ENCODE data around the gene OR2A12.
"Not testable (repeated sequence)": the region's sequence is repeated elsewhere in the genome, so short reads cannot be mapped to it uniquely, and the experiment has no call there.

The OR2A12 gene

DNA sequence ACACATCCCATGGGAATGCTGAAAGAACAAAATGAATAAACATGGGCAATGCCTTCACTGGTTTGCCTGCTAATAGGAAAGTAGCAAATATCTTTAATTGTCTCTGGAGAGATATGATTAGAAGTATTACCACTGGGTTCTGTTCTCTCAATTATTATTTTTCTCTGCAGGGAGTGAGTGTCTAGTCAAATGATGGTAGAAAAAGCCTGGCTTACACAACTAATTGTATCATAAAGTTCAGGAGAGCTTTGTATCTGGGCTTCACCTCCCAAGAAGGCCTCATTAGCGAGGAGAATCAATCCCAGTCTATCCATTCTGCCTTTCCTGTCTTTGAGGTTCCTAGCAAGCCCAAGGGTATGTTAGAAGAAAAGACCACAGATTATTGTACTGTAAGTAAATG, 36.8 kb downstream of the OR2A12 start, which contains the start of gene OR2A14:
Gene OR2A14, plus strand, starts transcription at position 301 of the 400 bp plus-strand sequence. CDS start 5,937 bp downstream, outside the sequence.
- no peak for DNase-seq

DNA sequence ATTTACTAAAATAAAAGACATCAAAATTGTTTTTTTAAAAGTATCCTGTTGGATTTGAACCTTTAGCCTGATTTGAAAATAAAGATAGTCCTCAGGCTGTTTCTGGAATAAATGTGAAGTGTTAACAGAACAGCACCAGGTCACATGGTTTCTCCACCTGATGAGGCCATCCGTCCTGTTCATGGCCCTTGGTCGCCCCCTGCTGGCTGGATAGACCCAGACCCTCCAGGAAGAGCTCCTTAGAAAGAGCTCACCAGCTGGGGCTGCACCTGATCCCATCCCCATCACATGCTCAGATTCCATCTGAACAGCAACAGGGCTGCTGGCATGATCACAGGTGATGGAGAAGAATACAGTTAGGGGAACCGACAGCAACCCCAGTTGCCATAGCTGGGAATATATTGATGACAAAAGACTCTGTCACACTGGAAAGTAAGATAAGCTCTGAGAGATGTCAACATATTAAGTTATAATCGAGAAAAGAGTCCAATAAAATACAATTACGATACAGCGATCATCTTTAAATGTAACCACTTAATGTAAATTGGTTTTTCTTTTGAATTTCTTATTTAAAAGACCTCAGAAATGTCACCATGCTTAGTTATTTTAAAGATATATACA, 41.7 kb downstream of the OR2A12 start:
- peak; percentile 80 for DNase-seq

DNA sequence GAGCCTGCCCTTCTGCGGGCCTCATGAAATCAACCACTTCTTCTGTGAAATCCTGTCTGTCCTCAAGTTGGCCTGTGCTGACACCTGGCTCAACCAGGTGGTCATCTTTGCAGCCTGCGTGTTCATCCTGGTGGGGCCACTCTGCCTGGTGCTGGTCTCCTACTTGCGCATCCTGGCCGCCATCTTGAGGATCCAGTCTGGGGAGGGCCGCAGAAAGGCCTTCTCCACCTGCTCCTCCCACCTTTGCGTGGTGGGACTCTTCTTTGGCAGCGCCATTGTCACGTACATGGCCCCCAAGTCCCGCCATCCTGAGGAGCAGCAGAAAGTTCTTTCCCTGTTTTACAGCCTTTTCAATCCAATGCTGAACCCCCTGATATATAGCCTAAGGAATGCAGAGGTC, 43.5 kb downstream of the OR2A12 start:
- DNase-seq: not testable (repeated sequence)

DNA sequence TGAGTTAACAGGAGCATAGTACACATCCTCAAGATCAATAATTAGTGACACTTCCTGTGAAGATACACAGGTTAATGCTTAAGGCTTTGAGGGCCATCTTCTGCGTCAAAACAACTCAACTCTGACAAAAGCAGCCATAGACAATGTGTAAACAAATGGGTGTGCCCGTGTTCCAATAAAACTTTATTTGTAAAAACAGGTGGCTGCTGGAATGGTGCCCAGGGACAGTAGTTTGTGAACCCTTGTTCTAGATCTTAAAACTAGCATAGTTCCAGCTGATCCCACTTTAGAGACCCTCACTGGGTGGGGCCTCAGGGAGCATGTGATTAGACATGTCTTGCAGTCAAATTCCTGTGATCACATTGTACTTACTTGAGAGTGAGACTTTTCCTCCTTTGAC, 44.7 kb downstream of the OR2A12 start:
- no peak for DNase-seq

DNA sequence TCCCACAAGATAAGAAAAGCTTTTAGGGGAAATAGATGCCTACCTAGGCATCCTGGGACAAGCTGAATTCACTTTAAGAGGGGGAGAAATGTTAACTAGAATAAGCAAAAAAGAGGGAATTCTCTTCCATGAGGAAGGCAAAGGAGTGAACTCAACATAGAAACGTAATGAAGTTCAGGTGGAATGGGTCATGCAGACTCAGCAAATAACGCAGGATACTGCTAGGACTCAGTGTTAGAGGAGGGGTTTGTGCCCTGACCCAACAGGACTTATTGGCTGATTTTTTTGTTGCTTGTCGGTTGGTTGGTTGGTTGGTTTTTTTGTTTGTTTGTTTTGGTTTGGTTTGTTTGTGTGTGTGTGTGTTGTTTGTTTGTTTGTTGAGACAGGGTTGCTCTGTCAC, 46.2 kb downstream of the OR2A12 start:
- no peak for DNase-seq

GRCh38 chr7:144133307-144133706, 47.2 kb downstream of the OR2A12 start:
- DNase-seq: no peak

DNA sequence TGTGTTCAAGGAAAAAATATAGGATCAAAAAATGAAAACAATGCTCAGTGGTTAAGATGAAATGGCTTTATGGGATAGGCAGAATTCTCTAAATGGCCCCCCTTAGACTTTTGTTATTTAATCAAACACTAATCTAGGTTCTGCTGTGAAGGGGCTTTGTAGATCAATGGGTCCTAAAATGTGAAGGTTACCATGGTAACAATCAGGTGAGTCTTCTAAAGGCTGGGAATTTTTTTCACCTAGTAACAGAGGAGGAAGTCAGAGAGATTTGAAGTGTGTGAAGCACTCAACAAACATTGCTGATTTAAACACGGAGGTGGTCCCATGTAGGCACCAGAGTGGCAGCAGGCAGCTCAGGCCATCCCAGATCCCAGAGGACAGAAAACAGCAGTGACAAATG, 48.0 kb downstream of the OR2A12 start:
- DNase-seq: no peak

DNA sequence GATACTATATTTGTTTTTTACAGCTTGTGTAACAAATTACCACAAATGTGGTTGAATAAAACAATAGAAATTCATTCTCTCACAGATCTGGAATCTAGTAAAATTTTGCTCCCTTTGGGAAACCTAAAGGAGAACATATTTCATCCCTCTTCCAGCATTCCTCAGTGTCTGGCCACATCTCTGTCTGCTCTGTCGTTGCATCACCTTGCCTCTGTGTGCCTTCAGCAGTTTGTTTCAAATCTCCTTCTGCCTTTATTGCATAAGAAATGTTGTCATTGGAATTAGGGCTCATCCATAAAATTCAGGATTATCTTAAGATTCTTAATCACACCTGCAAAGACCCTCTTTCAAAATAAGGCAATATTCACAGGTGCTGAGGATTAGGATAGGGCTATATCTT, 51.4 kb downstream of the OR2A12 start:
- DNase-seq: no peak

- DNase-seq: no peak
Observed at GRCh38 chr7:144142187-144142586, 56.1 kb downstream of the OR2A12 start.

DNA sequence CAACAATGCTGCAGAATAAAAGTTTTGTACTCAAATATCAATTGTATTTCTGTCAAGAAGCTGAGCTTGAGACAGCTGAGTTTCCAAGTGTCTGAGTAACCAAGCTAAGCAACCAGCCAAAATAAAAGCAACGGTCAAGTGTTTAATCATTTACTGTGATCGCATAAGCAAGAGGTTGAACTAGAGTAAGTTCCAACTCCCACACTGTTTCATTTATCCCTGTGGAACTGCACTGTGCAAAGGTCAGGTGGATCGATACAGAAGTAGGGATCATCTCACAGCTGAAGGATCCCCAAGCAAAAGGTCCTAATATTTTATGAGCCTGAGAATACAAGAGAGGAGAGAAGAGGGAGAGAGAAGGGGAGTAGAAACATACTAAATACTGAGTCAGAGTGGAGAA, 58.3 kb downstream of the OR2A12 start:
- no peak for DNase-seq

GRCh38 chr7:144148224-144148827, 62.2 kb downstream of the OR2A12 start:
- no peak for DNase-seq
